ENCODE data around the gene NADK.
"Not testable (repeated sequence)": the region's sequence is repeated elsewhere in the genome, so short reads cannot be mapped to it uniquely, and the experiment has no call there.

Gene NADK

GRCh38 chr1:1737675-1738590, 40.3 kb downstream of the NADK start:
- not testable (repeated sequence) for H3K9ac ChIP-seq (ENCODE audit: low read depth, low read length); DNase-seq; H2AFZ ChIP-seq (ENCODE audit: low read depth, low read length); H3K79me2 ChIP-seq (ENCODE audit: insufficient read depth, low read length); H3K4me2 ChIP-seq (ENCODE audit: insufficient read depth, low read length); H3K27ac ChIP-seq (ENCODE audit: low read length); H3K4me3 ChIP-seq (ENCODE audit: low read depth in 1 of 2, low read length in 2 of 2); H3K27me3 ChIP-seq (ENCODE audit: insufficient read depth, low read length, poor library complexity); H4K20me1 ChIP-seq (ENCODE audit: insufficient read depth, low read length); H3K9me3 ChIP-seq (ENCODE audit: insufficient read depth, low read length, severe bottlenecking); H3K4me1 ChIP-seq (ENCODE audit: insufficient read depth, low read length)
- H3K36me3 ChIP-seq (ENCODE audit: insufficient read depth, low read length) = peaks cover 18% of the 10 kb centered on the region
- ATAC-seq (ENCODE audit: insufficient read depth, low read depth) = peak; percentile 9; the same call in 1 of the 3 replicates

- no peak for ATAC-seq (ENCODE audit: insufficient read depth, low read depth)
- TF ChIP-seq CTCF (IDR thresholded peaks at IDR 0.05; ENCODE audit: borderline replicate concordance, extremely low read depth, low read length, poor library complexity, severe bottlenecking) (no peak), EZH2 (IDR thresholded peaks at IDR 0.05; ENCODE audit: borderline replicate concordance, low read depth, low read length, severe bottlenecking) (no peak)
These were observed 45.9 kb downstream of the NADK start for GRCh38 chr1:1732381-1732780.

GRCh38 chr1:1730870-1731269, 47.4 kb downstream of the NADK start:
- no peak for TF ChIP-seq EZH2 (IDR thresholded peaks at IDR 0.05; ENCODE audit: borderline replicate concordance, low read depth, low read length, severe bottlenecking)
- no peak for TF ChIP-seq CTCF (IDR thresholded peaks at IDR 0.05; ENCODE audit: borderline replicate concordance, extremely low read depth, low read length, poor library complexity, severe bottlenecking)
- Histone ChIP-seq H3K9ac (ENCODE audit: low read depth, low read length) (no peak overlapping the region), H3K27ac (ENCODE audit: low read length) (no peak overlapping the region), H3K4me1 (ENCODE audit: insufficient read depth, low read length) (no peaks in the 10 kb centered on the region), H3K79me2 (ENCODE audit: insufficient read depth, low read length) (peaks cover 3% of the 10 kb centered on the region; the same call in 1 of the 2 replicates), H3K4me3 (ENCODE audit: low read depth in 1 of 2, low read length in 2 of 2) (no peak overlapping the region), H4K20me1 (ENCODE audit: insufficient read depth, low read length) (no peaks in the 10 kb centered on the region), H3K27me3 (ENCODE audit: insufficient read depth, low read length, poor library complexity) (no peaks in the 10 kb centered on the region), H2AFZ (ENCODE audit: low read depth, low read length) (no peak overlapping the region), H3K4me2 (ENCODE audit: insufficient read depth, low read length) (no peak overlapping the region), H3K36me3 (ENCODE audit: insufficient read depth, low read length) (peaks cover 21% of the 10 kb centered on the region), H3K9me3 (ENCODE audit: insufficient read depth, low read length, severe bottlenecking) (no peaks in the 10 kb centered on the region)
- DNase-seq = no peak
- ATAC-seq (ENCODE audit: insufficient read depth, low read depth) = no peak

More at GRCh38 chr1:1732381-1732780, 45.9 kb downstream of the NADK start:
- no peaks in the 10 kb centered on the region for H3K27me3 ChIP-seq (ENCODE audit: insufficient read depth, low read length, poor library complexity)
- H3K4me1 ChIP-seq (ENCODE audit: insufficient read depth, low read length) = no peaks in the 10 kb centered on the region
- H4K20me1 ChIP-seq (ENCODE audit: insufficient read depth, low read length) = no peaks in the 10 kb centered on the region
- no peaks in the 10 kb centered on the region for H3K9me3 ChIP-seq (ENCODE audit: insufficient read depth, low read length, severe bottlenecking)
- no peak for DNase-seq
- H3K9ac ChIP-seq (ENCODE audit: low read depth, low read length) = no peak overlapping the region
- H2AFZ ChIP-seq (ENCODE audit: low read depth, low read length) = no peak overlapping the region
- H3K79me2 ChIP-seq (ENCODE audit: insufficient read depth, low read length) = no peaks in the 10 kb centered on the region
- peaks cover 25% of the 10 kb centered on the region for H3K36me3 ChIP-seq (ENCODE audit: insufficient read depth, low read length)
- no peak overlapping the region for H3K4me2 ChIP-seq (ENCODE audit: insufficient read depth, low read length)
- H3K27ac ChIP-seq (ENCODE audit: low read length) = no peak overlapping the region
- no peak overlapping the region for H3K4me3 ChIP-seq (ENCODE audit: low read depth in 1 of 2, low read length in 2 of 2)

- H2AFZ ChIP-seq (ENCODE audit: low read depth, low read length); ATAC-seq (ENCODE audit: insufficient read depth, low read depth); H3K4me3 ChIP-seq (ENCODE audit: low read depth in 1 of 2, low read length in 2 of 2): not testable (repeated sequence)
These were observed 48.0 kb downstream of the NADK start for GRCh38 chr1:1730230-1730629.

GRCh38 chr1:1729116-1729816, 49.0 kb downstream of the NADK start:
- peaks cover 21% of the 10 kb centered on the region for H3K36me3 ChIP-seq (ENCODE audit: insufficient read depth, low read length)
- H3K4me3 ChIP-seq (ENCODE audit: low read depth in 1 of 2, low read length in 2 of 2); ATAC-seq (ENCODE audit: insufficient read depth, low read depth); DNase-seq; H3K9ac ChIP-seq (ENCODE audit: low read depth, low read length); H3K79me2 ChIP-seq (ENCODE audit: insufficient read depth, low read length); H3K27me3 ChIP-seq (ENCODE audit: insufficient read depth, low read length, poor library complexity); H3K27ac ChIP-seq (ENCODE audit: low read length); H4K20me1 ChIP-seq (ENCODE audit: insufficient read depth, low read length); H2AFZ ChIP-seq (ENCODE audit: low read depth, low read length); H3K9me3 ChIP-seq (ENCODE audit: insufficient read depth, low read length, severe bottlenecking); H3K4me2 ChIP-seq (ENCODE audit: insufficient read depth, low read length); H3K4me1 ChIP-seq (ENCODE audit: insufficient read depth, low read length): not testable (repeated sequence)

More at GRCh38 chr1:1730230-1730629, 48.0 kb downstream of the NADK start:
- not testable (repeated sequence) for H3K27me3 ChIP-seq (ENCODE audit: insufficient read depth, low read length, poor library complexity); H3K9me3 ChIP-seq (ENCODE audit: insufficient read depth, low read length, severe bottlenecking); DNase-seq; H3K4me2 ChIP-seq (ENCODE audit: insufficient read depth, low read length); H3K79me2 ChIP-seq (ENCODE audit: insufficient read depth, low read length); H4K20me1 ChIP-seq (ENCODE audit: insufficient read depth, low read length); H3K27ac ChIP-seq (ENCODE audit: low read length); H3K4me1 ChIP-seq (ENCODE audit: insufficient read depth, low read length); H3K9ac ChIP-seq (ENCODE audit: low read depth, low read length)
- H3K36me3 ChIP-seq (ENCODE audit: insufficient read depth, low read length) = peaks cover 21% of the 10 kb centered on the region

GRCh38 chr1:1728308-1729005, 49.8 kb downstream of the NADK start:
- H3K9me3 ChIP-seq (ENCODE audit: insufficient read depth, low read length, severe bottlenecking); H3K4me2 ChIP-seq (ENCODE audit: insufficient read depth, low read length); H3K79me2 ChIP-seq (ENCODE audit: insufficient read depth, low read length); H3K9ac ChIP-seq (ENCODE audit: low read depth, low read length); H4K20me1 ChIP-seq (ENCODE audit: insufficient read depth, low read length); H3K27ac ChIP-seq (ENCODE audit: low read length); H3K4me3 ChIP-seq (ENCODE audit: low read depth in 1 of 2, low read length in 2 of 2); H3K27me3 ChIP-seq (ENCODE audit: insufficient read depth, low read length, poor library complexity); H3K4me1 ChIP-seq (ENCODE audit: insufficient read depth, low read length); H2AFZ ChIP-seq (ENCODE audit: low read depth, low read length); ATAC-seq (ENCODE audit: insufficient read depth, low read depth); DNase-seq: not testable (repeated sequence)
- peaks cover 21% of the 10 kb centered on the region for H3K36me3 ChIP-seq (ENCODE audit: insufficient read depth, low read length)

Measured in DND-41 (cell line).